GM12878 (cell line): ENCODE measurements around the gene MAMLD1. TPM values are rescaled to one million over a fixed set of nuclear protein-coding genes. Genes with fewer than 3 reads are reported as not detected.

ENCODE experiments used
- ATAC-seq: fragments of 200-7000 bp; cut with Tn5 transposase; 3 replicates; pipeline ENCODE4 v1.9.1; 2020; ENCODE audit warnings: mild to moderate bottlenecking, moderate library complexity
- BruUV-seq: library from RNA; stranded (reverse); fragments of 400-500 nt; replicated peaks from 2 replicates; lab custom pipeline; 2021; lab: Mats Ljungman, UMichigan
- CTCF ChIA-PET: fragments of 300-600 bp; sonication (Branson Sonifier 250); formaldehyde crosslinking; extraction: SDS; loops from one replicate; lab custom pipeline; 2021; ENCODE audit warnings: inconsistent platforms; lab: Yijun Ruan, JAX
- POLR2A ChIA-PET: fragments of 350-600 bp; formaldehyde crosslinking; extraction: SDS; loops from one replicate; lab custom pipeline; 2021; ENCODE audit warnings: inconsistent platforms; lab: Charles Lee
- RAD21 ChIA-PET: fragments of 300-600 bp; sonication (Branson Sonifier 250); formaldehyde crosslinking; loops from one replicate; lab custom pipeline; 2023; ENCODE audit warnings: antibody characterized with exemption; ENCODE audit not compliant: unreplicated experiment; lab: Charles Lee
- SMC1A ChIA-PET: fragments of 300-600 bp; sonication (Branson Sonifier 250); formaldehyde crosslinking; loops from one replicate; lab custom pipeline; 2023; ENCODE audit not compliant: unreplicated experiment, uncharacterized antibody; lab: Charles Lee
- DNase-seq: peaks from one replicate; pipeline ENCODE4 v3.0.0-alpha.2; 2011; ENCODE audit warnings: low read depth, low spot score
- FAIRE-seq: peaks from 3 replicates; lab custom pipeline; 2011; peaks lifted over from hg19 to GRCh38; lab: Jason Lieb, UNC
- H2AFZ ChIP-seq: 2 replicates; pipeline ENCODE4 v1.6.0; 2011; ENCODE audit warnings: low read depth, low read length, control low read depth; ENCODE audit not compliant: control insufficient read depth
- H3K27ac ChIP-seq: 2 replicates; pipeline ENCODE4 v1.5.1; 2011; ENCODE audit warnings: control low read depth; ENCODE audit not compliant: control insufficient read depth, insufficient read depth
- H3K27me3 ChIP-seq, 2 experiments: replicated peaks in 1 of 2; 2 replicates each; pipeline versions ENCODE4 v1.6.0 to v1.6.1; 2011; ENCODE audit warnings: low read length in 1 of 2; ENCODE audit not compliant: control insufficient read depth in 2 of 2, insufficient read depth in 2 of 2
- H3K36me3 ChIP-seq, 2 experiments: 2 replicates each; pipeline ENCODE4 v1.5.1; 2011; ENCODE audit warnings: low read length in 1 of 2; ENCODE audit not compliant: control insufficient read depth in 2 of 2, insufficient read depth in 2 of 2
- H3K4me1 ChIP-seq: 2 replicates; pipeline ENCODE4 v1.6.1; 2011; ENCODE audit warnings: mild to moderate bottlenecking, low read length, moderate library complexity, mixed read lengths; ENCODE audit not compliant: control insufficient read depth, insufficient read depth
- H3K4me2 ChIP-seq: 2 replicates; pipeline ENCODE4 v1.6.0; 2011; ENCODE audit warnings: control low read depth; ENCODE audit not compliant: control insufficient read depth, insufficient read depth
- H3K4me3 ChIP-seq: fragments of 200-600 bp; sonication (generic); 2 replicates; pipeline ENCODE4 v1.5.1; 2016
- H3K79me2 ChIP-seq: 2 replicates; pipeline ENCODE4 v1.6.0; 2011; ENCODE audit warnings: low read length; ENCODE audit not compliant: control insufficient read depth, insufficient read depth
- H3K9ac ChIP-seq: 2 replicates; pipeline ENCODE4 v1.8.0; 2011; ENCODE audit warnings: low read length, control low read depth, mixed read lengths; ENCODE audit not compliant: control insufficient read depth, insufficient read depth
- H3K9me3 ChIP-seq: replicated peaks from 3 replicates; pipeline ENCODE4 v1.5.1; 2011; ENCODE audit warnings: mild to moderate bottlenecking, low read length; ENCODE audit not compliant: control insufficient read depth, insufficient read depth
- H4K20me1 ChIP-seq: 2 replicates; pipeline ENCODE4 v1.6.0; 2011; ENCODE audit not compliant: control insufficient read depth, insufficient read depth
- BMI1 ChIP-seq: fragments of 450-650 bp; IDR thresholded peaks from 2 replicates; pipeline ENCODE4 v1.6.1; 2016; ENCODE audit warnings: mild to moderate bottlenecking, moderate library complexity, borderline replicate concordance
- DPF2 ChIP-seq: fragments of 450-650 bp; IDR thresholded peaks from 2 replicates; pipeline ENCODE4 v1.6.1; 2017; ENCODE audit warnings: mild to moderate bottlenecking
- HCFC1 ChIP-seq: fragments of 150-350 bp; IDR thresholded peaks from 2 replicates; pipeline ENCODE4 v1.6.1; 2014; ENCODE audit warnings: low read length
- HDAC2 ChIP-seq: fragments of 200-600 bp; sonication (generic); IDR thresholded peaks from 2 replicates; pipeline ENCODE4 v1.6.1; 2017
- IRF3 ChIP-seq: fragments of 450-650 bp; IDR thresholded peaks from 2 replicates; pipeline ENCODE4 v1.6.1; 2014; ENCODE audit warnings: mild to moderate bottlenecking
- MYC ChIP-seq: IDR thresholded peaks from 2 replicates; pipeline ENCODE4 v1.6.1; 2011; ENCODE audit warnings: mild to moderate bottlenecking, low read length, moderate library complexity, inconsistent platforms; ENCODE audit not compliant: insufficient read depth, insufficient replicate concordance, insufficient read length, severe bottlenecking
- NKRF ChIP-seq: fragments of 450-650 bp; conservative IDR thresholded peaks from 2 replicates; pipeline ENCODE4 v1.6.1; 2017; ENCODE audit warnings: mild to moderate bottlenecking, moderate library complexity
- NR2C2 ChIP-seq: IDR thresholded peaks from 2 replicates; pipeline ENCODE4 v1.6.1; 2011; ENCODE audit warnings: borderline replicate concordance, low read depth; ENCODE audit not compliant: control insufficient read depth, insufficient read length
- RAD21 ChIP-seq: IDR thresholded peaks from 2 replicates; pipeline ENCODE4 v1.6.1; 2011; ENCODE audit warnings: mild to moderate bottlenecking, low read depth, low read length, moderate library complexity; ENCODE audit not compliant: insufficient read depth
- RBBP5 ChIP-seq: fragments of 200-600 bp; sonication (generic); conservative IDR thresholded peaks from 2 replicates; pipeline ENCODE4 v1.6.1; 2016
- RCOR1 ChIP-seq: conservative IDR thresholded peaks from 2 replicates; pipeline ENCODE4 v1.6.1; 2012; ENCODE audit warnings: low read depth, low read length, improper control_type of control experiment
- SREBF2 ChIP-seq: IDR thresholded peaks from 2 replicates; pipeline ENCODE4 v1.6.1; 2012; ENCODE audit warnings: mild to moderate bottlenecking, low read length
- WGBS: methylation state at CpG from one replicate; pipeline ENCODE4 v1.1.6; 2016; ENCODE audit warnings: low lambda C conversion rate; ENCODE audit not compliant: insufficient replicate concordance, insufficient coverage; ENCODE audit errors: missing lambda C conversion rate; 5-methylcytosine and 5-hydroxymethylcytosine counted together
- in situ Hi-C: fragments of 300-500 bp; cut with MboI; formaldehyde crosslinking; loops from 9 replicates; pipeline ENCODE4 v1.14.3; 2018; ENCODE audit warnings: mixed read lengths
- intact Hi-C: fragments of 100-400 bp; cut with micrococcal nuclease; formaldehyde crosslinking; loops from one replicate; pipeline ENCODE4 v1.14.2; 2022; ENCODE audit not compliant: unreplicated experiment
- polyA plus RNA-seq, 11 experiments: library from polyadenylated mRNA; depleted of rRNA in 4 of 11; unstranded in 6 of 11; stranded (reverse) in 5 of 11; fragments of >200 nt; fragmentation: Nextera tagmentation in 4 of 11; fragmentation: Illumina TruSeq in 1 of 11; extraction: Ambion mirVana in 4 of 11; extraction: Trizol in 1 of 11; gene quantifications; 1 replicate in 1 of 11; 2 replicates in 10 of 11; pipeline versions ENCODE4 v1.2.1 to v1.2.3, GENCODE V29; 2011 to 2016; ENCODE audit warnings: inconsistent platforms in 2 of 11, missing spikeins in 2 of 11, low read depth in 1 of 11
- total RNA-seq, 4 experiments: library from RNA; depleted of rRNA in 3 of 4; stranded (reverse); fragments of >200 nt in 3 of 4; fragmentation: Illumina TruSeq in 1 of 4; extraction: Trizol in 1 of 4; gene quantifications; 2 replicates each; pipeline versions ENCODE4 v1.2.1 to v1.2.3, GENCODE V29; 2013 to 2021
- TF ChIP-seq, protein P1 (sequence below): IDR thresholded peaks from 2 replicates; pipeline ENCODE4 v1.6.1; 2012; ENCODE audit warnings: low read length, inconsistent platforms
- TF ChIP-seq, protein P2 (sequence below): fragments of 450-650 bp; IDR thresholded peaks from 2 replicates; pipeline ENCODE4 v1.6.1; 2016; ENCODE audit warnings: mild to moderate bottlenecking, moderate library complexity, borderline replicate concordance
- TF ChIP-seq, protein P3 (sequence below): IDR thresholded peaks from 2 replicates; pipeline ENCODE4 v1.6.1; 2011; ENCODE audit warnings: borderline replicate concordance, low read depth, mild to moderate bottlenecking, moderate library complexity, low read length; ENCODE audit not compliant: insufficient read depth, poor library complexity, severe bottlenecking

Gene MAMLD1
- total and polyA plus RNA-seq, 10 of the 15 experiments (the other 5 are each of a cell fraction or from before 2014, with no cell fraction given) = 0.03 to 0.05 TPM; not detected in 8

- DNase-seq (no peak), FAIRE-seq (no peak), ATAC-seq (no peak)
- no TSS peak for BruUV-seq
- no peaks in the 10 kb centered on the region for H3K9me3 ChIP-seq
- H3K4me3 ChIP-seq = no peak overlapping the region
- no peak overlapping the region for H2AFZ ChIP-seq
- no peak overlapping the region for H3K9ac ChIP-seq
- no peaks in the 10 kb centered on the region for H3K36me3 ChIP-seq
- ChIA-PET POLR2A (no interaction called here), RAD21 (interaction anchor here (0.5 to 1.3 kb wide), 2 partner anchors 72 to 119 kb away, joined by 3 to 5 read pairs; no protein-coding TSS in a partner anchor), SMC1A (no interaction called here), CTCF (interaction anchor here (1.1 kb wide), 1 partner anchor 13 kb away, joined by 3 read pairs; no protein-coding TSS in a partner anchor)
- H3K27me3 ChIP-seq = peaks cover 0 to 2% of the 10 kb centered on the region in 2 experiments; a peak in 2 of 4 replicates
- intact Hi-C loops = no loop called here
- H4K20me1 ChIP-seq = no peaks in the 10 kb centered on the region
- in situ Hi-C loops = no loop called here
- WGBS = 38% methylated on average over 4 of the region's 4 CpGs
- H3K27ac ChIP-seq = no peak overlapping the region
- no peaks in the 10 kb centered on the region for H3K4me1 ChIP-seq
- no peaks in the 10 kb centered on the region for H3K79me2 ChIP-seq
- H3K4me2 ChIP-seq = no peak overlapping the region
- TF ChIP-seq MYC = no peak
- TF ChIP-seq IRF3 = no peak
- TF ChIP-seq RAD21 = no peak
- no peak for TF ChIP-seq HDAC2
- TF ChIP-seq, protein P1, sequence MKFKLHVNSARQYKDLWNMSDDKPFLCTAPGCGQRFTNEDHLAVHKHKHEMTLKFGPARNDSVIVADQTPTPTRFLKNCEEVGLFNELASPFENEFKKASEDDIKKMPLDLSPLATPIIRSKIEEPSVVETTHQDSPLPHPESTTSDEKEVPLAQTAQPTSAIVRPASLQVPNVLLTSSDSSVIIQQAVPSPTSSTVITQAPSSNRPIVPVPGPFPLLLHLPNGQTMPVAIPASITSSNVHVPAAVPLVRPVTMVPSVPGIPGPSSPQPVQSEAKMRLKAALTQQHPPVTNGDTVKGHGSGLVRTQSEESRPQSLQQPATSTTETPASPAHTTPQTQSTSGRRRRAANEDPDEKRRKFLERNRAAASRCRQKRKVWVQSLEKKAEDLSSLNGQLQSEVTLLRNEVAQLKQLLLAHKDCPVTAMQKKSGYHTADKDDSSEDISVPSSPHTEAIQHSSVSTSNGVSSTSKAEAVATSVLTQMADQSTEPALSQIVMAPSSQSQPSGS = no peak
- TF ChIP-seq HCFC1 = no peak
- TF ChIP-seq, protein P2, sequence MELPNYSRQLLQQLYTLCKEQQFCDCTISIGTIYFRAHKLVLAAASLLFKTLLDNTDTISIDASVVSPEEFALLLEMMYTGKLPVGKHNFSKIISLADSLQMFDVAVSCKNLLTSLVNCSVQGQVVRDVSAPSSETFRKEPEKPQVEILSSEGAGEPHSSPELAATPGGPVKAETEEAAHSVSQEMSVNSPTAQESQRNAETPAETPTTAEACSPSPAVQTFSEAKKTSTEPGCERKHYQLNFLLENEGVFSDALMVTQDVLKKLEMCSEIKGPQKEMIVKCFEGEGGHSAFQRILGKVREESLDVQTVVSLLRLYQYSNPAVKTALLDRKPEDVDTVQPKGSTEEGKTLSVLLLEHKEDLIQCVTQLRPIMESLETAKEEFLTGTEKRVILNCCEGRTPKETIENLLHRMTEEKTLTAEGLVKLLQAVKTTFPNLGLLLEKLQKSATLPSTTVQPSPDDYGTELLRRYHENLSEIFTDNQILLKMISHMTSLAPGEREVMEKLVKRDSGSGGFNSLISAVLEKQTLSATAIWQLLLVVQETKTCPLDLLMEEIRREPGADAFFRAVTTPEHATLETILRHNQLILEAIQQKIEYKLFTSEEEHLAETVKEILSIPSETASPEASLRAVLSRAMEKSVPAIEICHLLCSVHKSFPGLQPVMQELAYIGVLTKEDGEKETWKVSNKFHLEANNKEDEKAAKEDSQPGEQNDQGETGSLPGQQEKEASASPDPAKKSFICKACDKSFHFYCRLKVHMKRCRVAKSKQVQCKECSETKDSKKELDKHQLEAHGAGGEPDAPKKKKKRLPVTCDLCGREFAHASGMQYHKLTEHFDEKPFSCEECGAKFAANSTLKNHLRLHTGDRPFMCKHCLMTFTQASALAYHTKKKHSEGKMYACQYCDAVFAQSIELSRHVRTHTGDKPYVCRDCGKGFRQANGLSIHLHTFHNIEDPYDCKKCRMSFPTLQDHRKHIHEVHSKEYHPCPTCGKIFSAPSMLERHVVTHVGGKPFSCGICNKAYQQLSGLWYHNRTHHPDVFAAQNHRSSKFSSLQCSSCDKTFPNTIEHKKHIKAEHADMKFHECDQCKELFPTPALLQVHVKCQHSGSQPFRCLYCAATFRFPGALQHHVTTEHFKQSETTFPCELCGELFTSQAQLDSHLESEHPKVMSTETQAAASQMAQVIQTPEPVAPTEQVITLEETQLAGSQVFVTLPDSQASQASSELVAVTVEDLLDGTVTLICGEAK = no peak
- TF ChIP-seq NKRF = no peak
- TF ChIP-seq, protein P3, sequence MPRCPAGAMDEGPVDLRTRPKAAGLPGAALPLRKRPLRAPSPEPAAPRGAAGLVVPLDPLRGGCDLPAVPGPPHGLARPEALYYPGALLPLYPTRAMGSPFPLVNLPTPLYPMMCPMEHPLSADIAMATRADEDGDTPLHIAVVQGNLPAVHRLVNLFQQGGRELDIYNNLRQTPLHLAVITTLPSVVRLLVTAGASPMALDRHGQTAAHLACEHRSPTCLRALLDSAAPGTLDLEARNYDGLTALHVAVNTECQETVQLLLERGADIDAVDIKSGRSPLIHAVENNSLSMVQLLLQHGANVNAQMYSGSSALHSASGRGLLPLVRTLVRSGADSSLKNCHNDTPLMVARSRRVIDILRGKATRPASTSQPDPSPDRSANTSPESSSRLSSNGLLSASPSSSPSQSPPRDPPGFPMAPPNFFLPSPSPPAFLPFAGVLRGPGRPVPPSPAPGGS = no peak
- no peak for TF ChIP-seq SREBF2
- TF ChIP-seq NR2C2 = no peak
- no peak for TF ChIP-seq RCOR1
- no peak for TF ChIP-seq DPF2
- TF ChIP-seq RBBP5 = no peak
- TF ChIP-seq BMI1 = no peak
Observed at GRCh38 chrX:150514462-150514861, 151.3 kb downstream of the MAMLD1 start.
